ENCODE data around the gene GBP3.
"Not testable (repeated sequence)": the region's sequence is repeated elsewhere in the genome, so short reads cannot be mapped to it uniquely, and the experiment has no call there.

The GBP3 gene

DNA sequence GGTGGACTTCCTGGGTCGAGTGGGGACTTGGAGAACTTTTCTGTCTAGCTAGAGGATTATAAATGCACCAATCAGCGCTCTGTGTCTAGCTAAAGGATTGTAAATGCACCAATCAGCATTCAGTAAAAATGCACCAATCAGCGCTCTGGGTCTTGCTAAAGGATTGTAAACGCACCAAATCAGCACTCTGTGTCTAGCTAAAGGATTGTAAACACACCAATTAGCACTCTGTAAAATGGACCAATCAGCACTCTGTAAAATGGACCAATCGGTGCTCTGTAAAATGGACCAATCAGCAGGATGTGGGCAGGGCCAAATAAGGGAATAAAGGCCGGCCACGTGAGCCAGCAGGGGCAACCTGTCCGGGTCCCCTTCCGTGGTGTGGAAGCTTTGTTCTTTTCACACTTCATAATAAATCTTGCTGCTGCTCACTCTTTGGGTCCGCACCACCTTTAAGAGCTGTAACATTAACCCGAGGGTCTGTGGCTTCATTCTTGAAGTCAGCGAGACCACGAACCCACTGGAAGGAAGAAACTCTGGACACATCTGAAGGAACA is 48.0 kb downstream of the GBP3 start:
- not testable (repeated sequence) for DNase-seq

DNA sequence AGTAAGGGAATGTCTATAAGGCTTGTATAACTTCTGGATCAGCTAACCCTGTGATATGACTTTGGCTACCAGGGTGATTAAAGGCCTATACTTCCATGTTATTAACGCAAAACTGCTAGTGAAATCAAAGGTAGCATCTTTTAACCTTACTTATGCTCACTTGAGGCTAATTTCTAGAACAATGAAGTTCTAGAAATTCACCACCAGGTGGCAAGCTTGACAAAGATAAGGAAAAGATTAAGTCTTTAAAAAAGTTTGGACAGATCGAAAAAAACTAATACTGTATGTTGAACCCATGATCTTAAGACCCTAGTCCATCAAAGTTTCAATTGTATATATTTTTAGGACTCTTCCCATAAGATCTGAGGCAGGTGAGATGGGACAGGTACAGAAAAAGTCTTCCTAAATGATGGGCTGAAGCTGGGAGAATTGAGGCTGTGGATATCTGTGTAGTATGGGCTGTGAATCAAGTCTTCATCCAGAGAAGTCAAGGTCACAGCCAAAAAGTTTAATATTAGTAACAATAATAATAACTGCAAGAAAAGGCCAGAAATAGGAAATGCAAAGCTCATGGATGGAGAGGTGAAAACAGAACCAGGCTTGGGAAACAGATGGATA is 49.0 kb downstream of the GBP3 start:
- DNase-seq, result no peak

GRCh38 chr1:88961647-88962275 is 60.9 kb downstream of the GBP3 start:
- DNase-seq, result no peak

GRCh38 chr1:88961081-88961480 is 61.6 kb downstream of the GBP3 start:
- DNase-seq, result no peak
